ENCODE measurements around the gene RYR2.

The RYR2 gene

GRCh38 chr1:237041795-237042525 is at the start of gene RYR2:
RYR2 (plus strand) TSS chr1:237042184; CDS start chr1:237042522, 338 bp downstream.
- no peak for DNase-seq

- no peak for DNase-seq
Measured at GRCh38 chr1:236992449-236992848, 49.5 kb upstream of the RYR2 start.

GRCh38 chr1:236994450-236994849 is 47.5 kb upstream of the RYR2 start:
- no peak for DNase-seq

- no peak for DNase-seq
Measured at GRCh38 chr1:236997361-236997760, 44.6 kb upstream of the RYR2 start.

GRCh38 chr1:236997882-236998281 is 44.1 kb upstream of the RYR2 start:
- DNase-seq, result no peak

GRCh38 chr1:236998546-236998945 is 43.4 kb upstream of the RYR2 start:
- no peak for DNase-seq

GRCh38 chr1:237000191-237000590 is 41.8 kb upstream of the RYR2 start:
- no peak for DNase-seq

- DNase-seq, result no peak
Measured at GRCh38 chr1:237003516-237003915, 38.5 kb upstream of the RYR2 start.

- DNase-seq, result no peak
Measured at GRCh38 chr1:237004116-237004515, 37.9 kb upstream of the RYR2 start, which contains the start of gene MT1HL1. MT1HL1 (minus strand) TSS chr1:237004441; CDS start chr1:237004372, 69 bp downstream.

- no peak for DNase-seq
Measured at GRCh38 chr1:237005674-237006073, 36.3 kb upstream of the RYR2 start.

GRCh38 chr1:237007147-237007881 is 34.7 kb upstream of the RYR2 start:
- DNase-seq, result no peak

- no peak for DNase-seq
Measured at GRCh38 chr1:237009611-237010010, 32.4 kb upstream of the RYR2 start.

- no peak for DNase-seq
Measured at GRCh38 chr1:237011432-237011831, 30.6 kb upstream of the RYR2 start.

GRCh38 chr1:237012361-237012760 is 29.6 kb upstream of the RYR2 start:
- no peak for DNase-seq

GRCh38 chr1:237012788-237013383 is 29.1 kb upstream of the RYR2 start:
- DNase-seq, result no peak

GRCh38 chr1:237013608-237014007 is 28.4 kb upstream of the RYR2 start:
- no peak for DNase-seq

GRCh38 chr1:237016626-237017025 is 25.4 kb upstream of the RYR2 start:
- no peak for DNase-seq

GRCh38 chr1:237018896-237019295 is 23.1 kb upstream of the RYR2 start:
- no peak for DNase-seq

GRCh38 chr1:237025358-237026074 is 16.5 kb upstream of the RYR2 start:
- DNase-seq, result no peak

- DNase-seq, result no peak
Measured at GRCh38 chr1:237029240-237029639, 12.7 kb upstream of the RYR2 start.

- no peak for DNase-seq
Measured at GRCh38 chr1:237029850-237030535, 12.0 kb upstream of the RYR2 start.

GRCh38 chr1:237031480-237031879 is 10.5 kb upstream of the RYR2 start:
- DNase-seq, result no peak

GRCh38 chr1:237032029-237032428 is 10.0 kb upstream of the RYR2 start:
- no peak for DNase-seq
